GM19455 (cell line): ENCODE measurements around the gene EXOSC1.
"Not testable (repeated sequence)": the region's sequence is repeated elsewhere in the genome, so short reads cannot be mapped to it uniquely, and the experiment has no call there.

ENCODE experiments used
- ATAC-seq: cut with Tn5 transposase; IDR thresholded peaks from one replicate; pipeline ENCODE4 v1.9.1; 2021; ENCODE audit not compliant: unreplicated experiment

EXOSC1 gene

DNA sequence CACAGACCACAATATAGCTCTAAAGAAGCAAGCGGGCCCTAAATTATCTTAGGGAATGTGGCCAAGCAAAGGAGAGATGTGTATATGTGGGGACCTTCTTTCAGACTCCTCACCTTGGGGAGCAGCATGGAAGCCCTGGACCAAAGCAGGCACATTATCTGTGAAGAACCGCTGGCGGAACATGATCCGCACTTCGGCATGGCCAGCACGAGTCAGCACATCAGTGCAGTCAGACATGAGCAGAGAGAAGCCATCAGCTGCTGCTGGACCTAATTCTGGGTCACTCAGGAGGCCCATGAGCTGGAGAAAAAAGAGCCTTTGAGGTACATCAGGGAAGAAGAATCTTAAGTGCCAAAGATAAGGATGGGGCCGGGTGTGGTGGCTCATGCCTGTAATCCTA is 14.1 kb upstream of the EXOSC1 start:
- no peak for ATAC-seq

- no peak for ATAC-seq
These were observed 13.3 kb upstream of the EXOSC1 start for GRCh38 chr10:97459111-97459510.

DNA sequence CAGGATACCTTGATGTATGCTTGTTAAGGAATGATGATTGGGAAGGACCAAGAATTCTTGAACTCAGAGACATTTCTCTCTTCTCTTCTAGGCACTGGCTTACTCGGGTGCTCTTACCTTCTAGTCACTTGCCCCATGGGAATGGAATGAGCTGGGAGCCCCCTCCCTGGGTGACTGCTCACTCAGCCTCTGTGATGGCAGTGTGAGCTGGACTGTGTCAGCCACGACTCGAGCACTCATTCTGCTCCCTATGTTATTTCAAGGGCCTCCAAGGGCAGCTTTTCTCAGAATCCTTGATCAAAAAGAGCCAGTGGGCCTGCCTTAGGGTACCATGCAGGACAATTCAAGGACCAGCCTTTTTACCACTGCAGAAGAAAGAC is 10.9 kb upstream of the EXOSC1 start:
- ATAC-seq = no peak

- no peak for ATAC-seq
These were observed 10.4 kb upstream of the EXOSC1 start for GRCh38 chr10:97456034-97456685.

- no peak for ATAC-seq
These were observed 8.7 kb upstream of the EXOSC1 start for GRCh38 chr10:97454330-97455036.

- ATAC-seq = no peak
These were observed 6.5 kb upstream of the EXOSC1 start for GRCh38 chr10:97452352-97452751.

DNA sequence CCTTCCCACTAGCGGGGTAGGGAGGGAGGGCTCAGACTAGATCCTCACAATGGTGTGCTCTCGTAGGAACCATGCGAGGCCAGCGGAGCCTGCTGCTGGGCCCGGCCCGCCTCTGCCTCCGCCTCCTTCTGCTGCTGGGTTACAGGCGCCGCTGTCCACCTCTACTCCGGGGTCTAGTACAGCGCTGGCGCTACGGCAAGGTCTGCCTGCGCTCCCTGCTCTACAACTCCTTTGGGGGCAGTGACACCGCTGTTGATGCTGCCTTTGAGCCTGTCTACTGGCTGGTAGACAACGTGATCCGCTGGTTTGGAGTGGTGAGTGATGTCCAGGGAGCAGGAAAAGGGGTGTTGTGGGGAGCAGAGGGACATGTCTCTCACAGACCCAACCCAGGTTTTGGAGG is 5.8 kb upstream of the EXOSC1 start:
- ATAC-seq = no peak

- no peak for ATAC-seq
These were observed 5.0 kb upstream of the EXOSC1 start for GRCh38 chr10:97450828-97451227.

GRCh38 chr10:97445357-97445721 is 467 bp downstream of the EXOSC1 start:
- ATAC-seq = no peak

GRCh38 chr10:97444212-97444611 is 1.6 kb downstream of the EXOSC1 start:
- no peak for ATAC-seq

- no peak for ATAC-seq
These were observed 3.5 kb downstream of the EXOSC1 start for GRCh38 chr10:97442277-97442676.

DNA sequence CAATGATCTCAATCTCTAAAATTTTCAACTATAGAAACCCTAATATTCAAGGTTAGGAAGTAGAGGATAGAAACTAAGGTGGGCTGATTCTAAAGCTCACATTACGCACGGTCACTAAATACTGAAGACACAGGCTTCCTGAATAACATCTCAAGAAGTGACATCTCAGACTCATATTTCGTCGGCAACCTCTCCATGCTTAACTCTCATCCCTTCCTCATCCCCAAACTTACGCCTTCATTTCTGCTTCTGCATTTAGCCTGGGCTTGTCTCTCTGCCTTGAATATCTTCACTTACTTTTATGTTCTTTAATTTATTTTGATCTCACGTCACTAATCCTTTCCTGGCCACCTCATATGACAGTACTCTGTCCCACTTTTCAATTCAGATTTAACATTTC is 10.6 kb downstream of the EXOSC1 start:
- no peak for ATAC-seq

DNA sequence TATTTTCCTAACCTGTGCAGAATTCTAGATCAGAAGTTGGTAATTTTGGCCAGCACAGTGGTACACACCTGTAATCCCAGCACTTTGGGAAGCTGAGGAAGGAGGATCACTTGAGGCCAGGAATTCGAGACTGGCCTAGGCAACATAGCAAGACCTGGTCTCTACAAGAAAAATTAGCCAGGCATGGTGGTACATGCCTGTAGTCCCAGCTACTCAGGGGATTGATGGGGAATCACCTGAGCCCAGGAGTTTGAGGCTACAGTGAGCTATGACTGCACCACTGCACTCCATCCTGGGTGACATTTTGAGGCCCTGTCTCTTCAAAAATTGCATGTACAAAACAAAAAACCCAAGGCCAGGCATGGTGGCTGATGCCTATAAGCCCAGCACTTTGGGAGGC is 11.2 kb downstream of the EXOSC1 start:
- ATAC-seq = no peak

GRCh38 chr10:97434055-97434454 is 11.8 kb downstream of the EXOSC1 start:
- no peak for ATAC-seq

GRCh38 chr10:97428572-97428981 is 17.2 kb downstream of the EXOSC1 start:
- ATAC-seq = no peak

DNA sequence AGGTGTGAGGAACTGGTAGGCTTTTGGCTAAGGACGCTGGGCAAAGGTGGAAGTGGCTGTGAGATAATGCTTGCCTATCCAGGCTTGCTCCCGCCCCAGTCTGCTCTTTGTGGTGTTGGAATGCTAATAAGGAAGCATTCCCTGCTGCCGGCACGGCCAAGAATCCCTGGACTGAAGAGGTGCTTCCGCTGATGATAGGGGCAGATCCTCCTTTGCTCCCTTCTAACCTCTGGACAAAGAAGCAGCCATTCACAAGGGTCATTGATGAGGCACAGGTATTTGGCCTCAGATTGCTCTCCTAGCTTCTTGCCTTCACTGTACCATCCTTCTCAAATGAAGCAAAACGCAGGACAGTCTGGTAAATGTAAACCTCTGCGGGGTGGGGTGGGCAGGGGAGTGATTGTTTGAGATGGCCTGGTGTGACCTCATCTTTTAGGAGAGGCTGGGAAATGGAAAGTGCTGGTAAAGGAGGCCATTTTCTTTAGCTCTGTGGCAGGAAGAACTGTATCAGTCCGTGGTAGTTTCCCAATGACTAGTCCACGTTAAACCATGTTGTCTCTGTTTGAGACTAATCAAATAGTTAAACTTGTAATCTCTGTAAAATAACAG is 18.1 kb downstream of the EXOSC1 start:
- ATAC-seq = no peak

DNA sequence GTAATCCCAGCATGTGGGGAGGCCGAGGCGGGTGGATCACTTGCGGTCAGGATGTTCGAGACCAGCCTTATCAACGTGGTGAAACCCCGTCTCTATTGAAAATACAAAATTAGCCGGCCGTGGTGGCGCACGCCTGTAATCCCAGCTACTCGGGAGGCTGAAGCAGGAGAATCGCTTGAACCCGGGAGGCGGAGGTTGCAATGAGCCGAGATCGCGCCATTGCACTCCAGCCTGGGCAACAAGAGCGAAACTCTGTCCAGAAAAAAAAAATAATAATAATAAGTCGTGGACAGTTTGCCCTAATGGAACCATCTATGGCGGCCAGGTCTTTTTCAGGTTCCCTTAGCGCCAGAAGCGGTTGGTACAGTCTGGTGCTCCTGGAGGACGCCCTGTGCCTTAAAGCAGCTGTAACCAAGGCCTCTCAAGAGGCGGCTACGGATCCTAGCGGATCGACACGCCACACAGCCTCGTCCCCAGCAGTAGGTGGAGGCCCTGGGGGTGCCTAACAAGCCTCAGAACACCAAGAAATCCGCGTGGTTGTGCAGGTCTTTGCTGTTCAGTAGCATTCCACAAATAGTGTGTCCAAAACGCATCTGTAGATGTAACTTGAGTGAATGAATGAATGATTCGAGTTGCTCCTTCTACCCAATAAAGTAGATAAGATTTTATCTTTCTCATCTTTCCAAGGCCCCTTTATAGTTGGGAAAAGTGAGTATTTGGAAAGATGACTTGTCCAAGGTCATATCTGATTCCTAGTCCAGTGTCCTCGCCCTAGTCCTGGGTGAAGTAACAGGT is 18.8 kb downstream of the EXOSC1 start:
- no peak for ATAC-seq

DNA sequence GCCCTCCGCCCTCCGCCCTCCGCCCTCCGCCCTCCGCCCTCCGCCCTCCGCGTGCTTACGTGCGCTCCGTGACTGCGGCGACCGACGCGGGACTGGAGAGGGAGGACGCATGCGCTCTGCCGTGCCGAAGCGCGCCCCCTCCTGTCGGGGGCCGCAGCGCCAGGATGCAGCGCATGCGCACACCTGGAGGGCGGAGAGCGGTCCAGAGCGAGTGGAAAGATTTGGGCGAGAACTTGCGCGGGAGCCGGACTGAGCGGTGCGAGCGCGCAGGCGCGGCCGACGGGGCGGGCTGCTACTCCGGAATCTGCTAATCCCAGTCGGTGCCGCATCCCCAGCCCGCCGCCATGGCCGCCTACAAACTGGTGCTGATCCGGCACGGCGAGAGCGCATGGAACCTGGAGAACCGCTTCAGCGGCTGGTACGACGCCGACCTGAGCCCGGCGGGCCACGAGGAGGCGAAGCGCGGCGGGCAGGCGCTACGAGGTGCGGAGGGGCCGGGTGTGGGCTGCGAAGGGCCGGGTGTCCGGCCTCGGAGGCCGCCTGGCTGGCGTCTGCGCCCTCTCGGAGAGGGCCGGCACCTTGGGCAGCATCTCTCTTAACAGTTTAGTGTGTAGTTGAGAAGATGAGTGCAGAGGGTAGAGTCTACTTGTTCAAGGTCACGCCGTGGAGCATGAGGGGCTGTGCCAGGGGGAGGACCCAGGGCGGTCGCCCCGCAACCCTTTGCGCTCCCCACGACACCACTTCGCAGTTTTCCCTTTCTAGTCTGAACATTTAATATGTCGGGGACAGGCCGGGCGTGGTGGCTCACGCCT is 19.6 kb downstream of the EXOSC1 start, which contains the start of gene PGAM1:
TSS of gene PGAM1 (plus strand) at position 228 of the 812 bp plus-strand sequence. CDS start at position 345, 117 bp downstream.
- ATAC-seq = peak; percentile 85

DNA sequence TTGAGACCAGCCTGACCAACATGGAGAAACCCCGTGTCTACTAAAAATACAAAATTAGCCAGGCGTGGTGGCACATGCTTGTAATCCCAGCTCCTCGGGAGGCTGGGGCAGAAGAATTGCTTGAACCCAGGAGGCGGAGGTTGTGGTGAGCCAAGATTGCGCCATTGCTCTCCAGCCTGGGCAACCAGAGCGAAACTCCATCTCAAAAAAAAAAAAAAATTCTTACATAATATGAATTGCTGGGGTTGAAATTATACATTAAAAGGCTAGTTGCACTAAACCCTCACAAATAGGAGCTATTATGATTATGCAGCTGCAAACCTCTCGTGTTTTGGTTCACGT is 22.1 kb downstream of the EXOSC1 start:
- ATAC-seq = not testable (repeated sequence)

- ATAC-seq = no peak
These were observed 29.2 kb downstream of the EXOSC1 start for GRCh38 chr10:97416565-97416964.

DNA sequence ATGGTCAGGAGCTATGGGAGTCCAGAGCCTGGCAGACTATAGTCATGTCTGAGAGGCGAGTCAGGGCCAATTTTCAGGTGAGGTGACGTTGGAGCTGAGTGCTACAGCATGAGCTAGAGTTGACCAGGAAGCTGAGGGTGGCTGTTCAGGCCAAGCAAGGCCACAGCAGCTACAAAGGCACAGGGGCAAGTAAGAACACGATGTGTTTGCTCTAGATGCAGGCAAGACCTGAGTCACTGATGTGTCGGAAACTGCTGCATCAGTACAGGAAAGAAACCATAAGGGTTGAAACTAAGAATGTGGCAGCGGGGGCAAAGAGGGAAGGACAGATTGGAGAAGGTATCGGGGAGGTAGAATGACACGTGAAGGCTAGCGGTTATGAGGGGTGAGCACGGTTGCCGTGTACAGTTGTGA is 32.9 kb downstream of the EXOSC1 start:
- ATAC-seq = no peak
